Endothelial cell of umbilical vein (primary cell): Measurements from ENCODE around the gene NEO1.

Experiments
- FOS ChIP-seq: IDR thresholded peaks from 2 replicates; pipeline ENCODE4 v1.6.1; 2011; ENCODE audit warnings: mild to moderate bottlenecking, low read length, moderate library complexity, borderline replicate concordance; ENCODE audit not compliant: insufficient read depth
- POLR2A ChIP-seq: IDR thresholded peaks from 2 replicates; pipeline ENCODE4 v1.6.1; 2012; ENCODE audit warnings: low read depth, mild to moderate bottlenecking, control low read depth, low read length
- TF ChIP-seq, protein P1 (sequence below), 2 donors: IDR thresholded peaks; 1 replicate in 1 of 2; 2 replicates in 1 of 2; pipeline ENCODE4 v1.5.1; 2011; ENCODE audit warnings: low read length in 2 of 2, mild to moderate bottlenecking in 2 of 2, moderate library complexity in 2 of 2, control low read depth in 1 of 2, inconsistent platforms in 1 of 2, low read depth in 1 of 2; ENCODE audit not compliant: insufficient read depth in 1 of 2; ENCODE audit errors: extremely low read depth in 1 of 2
- TF ChIP-seq, protein P2 (sequence below): IDR thresholded peaks from 2 replicates; pipeline ENCODE4 v1.6.1; 2011; ENCODE audit not compliant: insufficient read depth, insufficient read length

DNA sequence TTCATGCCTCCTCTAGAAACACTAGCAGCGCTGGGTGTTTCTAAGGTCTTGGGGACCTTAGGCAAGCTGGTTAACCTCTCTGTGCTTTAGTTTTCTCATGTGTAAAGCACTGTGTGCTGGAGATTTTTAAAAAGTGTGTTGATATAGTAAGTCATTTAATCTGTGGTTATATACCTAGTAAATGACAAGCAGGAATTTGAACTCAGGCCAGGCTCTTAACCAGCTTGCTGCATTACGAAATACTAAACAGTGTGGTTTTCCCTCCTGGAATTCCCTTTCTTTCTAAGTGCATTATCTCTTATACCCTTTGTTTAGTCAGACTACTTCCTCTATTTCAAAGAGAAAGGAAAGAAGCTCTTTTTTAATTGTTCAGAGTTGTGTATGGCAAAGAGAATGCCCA, 26.5 kb downstream of the NEO1 start:
- TF ChIP-seq, protein P1, sequence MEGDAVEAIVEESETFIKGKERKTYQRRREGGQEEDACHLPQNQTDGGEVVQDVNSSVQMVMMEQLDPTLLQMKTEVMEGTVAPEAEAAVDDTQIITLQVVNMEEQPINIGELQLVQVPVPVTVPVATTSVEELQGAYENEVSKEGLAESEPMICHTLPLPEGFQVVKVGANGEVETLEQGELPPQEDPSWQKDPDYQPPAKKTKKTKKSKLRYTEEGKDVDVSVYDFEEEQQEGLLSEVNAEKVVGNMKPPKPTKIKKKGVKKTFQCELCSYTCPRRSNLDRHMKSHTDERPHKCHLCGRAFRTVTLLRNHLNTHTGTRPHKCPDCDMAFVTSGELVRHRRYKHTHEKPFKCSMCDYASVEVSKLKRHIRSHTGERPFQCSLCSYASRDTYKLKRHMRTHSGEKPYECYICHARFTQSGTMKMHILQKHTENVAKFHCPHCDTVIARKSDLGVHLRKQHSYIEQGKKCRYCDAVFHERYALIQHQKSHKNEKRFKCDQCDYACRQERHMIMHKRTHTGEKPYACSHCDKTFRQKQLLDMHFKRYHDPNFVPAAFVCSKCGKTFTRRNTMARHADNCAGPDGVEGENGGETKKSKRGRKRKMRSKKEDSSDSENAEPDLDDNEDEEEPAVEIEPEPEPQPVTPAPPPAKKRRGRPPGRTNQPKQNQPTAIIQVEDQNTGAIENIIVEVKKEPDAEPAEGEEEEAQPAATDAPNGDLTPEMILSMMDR (IDR thresholded peaks at IDR 0.05; ENCODE audit: extremely low read depth in 1 of 2, insufficient read depth in 1 of 2, low read depth in 1 of 2, low read length in 2 of 2): no peak
- TF ChIP-seq POLR2A (no peak), FOS (no peak)
- TF ChIP-seq, protein P2, sequence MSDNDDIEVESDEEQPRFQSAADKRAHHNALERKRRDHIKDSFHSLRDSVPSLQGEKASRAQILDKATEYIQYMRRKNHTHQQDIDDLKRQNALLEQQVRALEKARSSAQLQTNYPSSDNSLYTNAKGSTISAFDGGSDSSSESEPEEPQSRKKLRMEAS: no peak
